GM12872 (cell line): Measurements from ENCODE around the gene PABPN1L.

Experiments
- TF ChIP-seq, protein P1 (sequence below): IDR thresholded peaks from 3 replicates; pipeline ENCODE4 v1.5.1; 2011; ENCODE audit warnings: low read depth, mild to moderate bottlenecking, low read length, moderate library complexity; ENCODE audit not compliant: insufficient read depth

Gene PABPN1L, protein sequence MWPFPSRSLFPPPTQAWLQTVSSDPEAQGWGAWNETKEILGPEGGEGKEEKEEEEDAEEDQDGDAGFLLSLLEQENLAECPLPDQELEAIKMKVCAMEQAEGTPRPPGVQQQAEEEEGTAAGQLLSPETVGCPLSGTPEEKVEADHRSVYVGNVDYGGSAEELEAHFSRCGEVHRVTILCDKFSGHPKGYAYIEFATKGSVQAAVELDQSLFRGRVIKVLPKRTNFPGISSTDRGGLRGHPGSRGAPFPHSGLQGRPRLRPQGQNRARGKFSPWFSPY

DNA sequence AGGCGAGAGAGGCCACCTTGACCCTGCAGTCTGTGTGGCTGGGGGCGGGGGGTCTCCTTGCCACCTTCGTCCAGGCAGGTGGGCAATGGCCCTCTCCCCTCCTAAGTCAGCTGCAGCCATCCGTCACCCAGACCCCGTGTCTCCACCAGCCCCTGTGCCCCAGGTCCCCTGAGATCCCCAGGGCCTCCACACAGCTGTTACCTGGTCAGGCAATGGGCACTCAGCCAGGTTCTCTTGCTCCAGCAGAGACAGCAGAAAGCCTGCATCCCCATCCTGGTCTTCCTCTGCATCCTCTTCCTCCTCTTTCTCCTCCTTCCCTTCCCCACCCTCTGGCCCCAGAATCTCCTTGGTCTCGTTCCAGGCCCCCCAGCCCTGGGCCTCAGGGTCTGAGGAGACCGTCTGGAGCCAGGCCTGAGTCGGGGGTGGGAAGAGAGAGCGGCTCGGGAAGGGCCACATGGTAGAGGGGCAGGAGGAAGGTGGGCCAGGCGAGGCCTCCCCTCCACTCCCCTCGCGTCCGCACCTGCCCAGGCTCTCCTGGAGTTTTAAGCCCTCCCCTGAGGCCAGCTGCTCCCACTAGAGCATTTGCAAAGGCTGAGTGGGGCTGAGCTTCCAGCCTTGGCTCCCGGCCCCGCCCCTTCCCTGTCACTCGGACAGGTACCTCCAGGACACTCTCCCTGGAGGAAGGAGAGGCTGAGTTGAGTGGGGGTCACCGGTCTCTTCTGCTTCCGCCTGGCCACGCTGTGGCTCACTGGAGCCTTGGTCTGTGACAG is at the start of gene PABPN1L:
Gene PABPN1L (minus strand): TSS at position 510 of the 770 bp plus-strand sequence. CDS start 54 bp downstream, at position 456.
- TF ChIP-seq, protein P1, sequence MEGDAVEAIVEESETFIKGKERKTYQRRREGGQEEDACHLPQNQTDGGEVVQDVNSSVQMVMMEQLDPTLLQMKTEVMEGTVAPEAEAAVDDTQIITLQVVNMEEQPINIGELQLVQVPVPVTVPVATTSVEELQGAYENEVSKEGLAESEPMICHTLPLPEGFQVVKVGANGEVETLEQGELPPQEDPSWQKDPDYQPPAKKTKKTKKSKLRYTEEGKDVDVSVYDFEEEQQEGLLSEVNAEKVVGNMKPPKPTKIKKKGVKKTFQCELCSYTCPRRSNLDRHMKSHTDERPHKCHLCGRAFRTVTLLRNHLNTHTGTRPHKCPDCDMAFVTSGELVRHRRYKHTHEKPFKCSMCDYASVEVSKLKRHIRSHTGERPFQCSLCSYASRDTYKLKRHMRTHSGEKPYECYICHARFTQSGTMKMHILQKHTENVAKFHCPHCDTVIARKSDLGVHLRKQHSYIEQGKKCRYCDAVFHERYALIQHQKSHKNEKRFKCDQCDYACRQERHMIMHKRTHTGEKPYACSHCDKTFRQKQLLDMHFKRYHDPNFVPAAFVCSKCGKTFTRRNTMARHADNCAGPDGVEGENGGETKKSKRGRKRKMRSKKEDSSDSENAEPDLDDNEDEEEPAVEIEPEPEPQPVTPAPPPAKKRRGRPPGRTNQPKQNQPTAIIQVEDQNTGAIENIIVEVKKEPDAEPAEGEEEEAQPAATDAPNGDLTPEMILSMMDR = no peak

DNA sequence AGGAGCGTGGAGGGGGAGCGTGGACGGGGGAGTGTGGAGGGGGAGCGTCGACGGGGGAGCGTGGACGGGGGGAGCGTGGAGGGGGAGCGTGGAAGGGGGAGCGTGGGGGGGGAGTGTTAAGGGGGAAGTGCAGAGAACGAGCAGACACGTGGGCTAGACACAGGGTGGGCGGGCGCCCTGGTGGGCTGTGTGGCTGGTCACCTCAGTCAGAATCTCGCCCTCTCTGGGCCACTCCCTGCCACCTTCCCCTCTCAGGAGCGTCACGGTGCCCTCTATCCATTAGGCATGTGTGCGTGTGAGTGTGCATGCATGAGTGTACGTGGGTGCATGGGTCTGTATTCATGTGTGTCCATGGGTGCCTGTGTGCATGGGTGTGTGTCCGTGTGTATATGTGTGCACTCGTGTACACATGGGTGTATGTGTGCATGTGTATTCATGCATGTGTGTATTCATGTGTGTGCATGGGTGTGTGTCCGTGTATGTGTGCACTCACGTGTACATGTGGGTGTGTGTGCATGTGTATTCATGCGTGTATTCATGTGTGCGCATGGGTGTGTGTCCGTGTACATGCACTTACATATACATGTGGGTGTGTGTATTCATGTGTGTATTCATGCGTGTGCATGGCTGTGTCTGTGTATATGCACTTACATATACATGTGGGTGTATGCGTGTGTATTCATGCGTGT is 49.3 kb upstream of the PABPN1L start:
- TF ChIP-seq, protein P1 = no peak

DNA sequence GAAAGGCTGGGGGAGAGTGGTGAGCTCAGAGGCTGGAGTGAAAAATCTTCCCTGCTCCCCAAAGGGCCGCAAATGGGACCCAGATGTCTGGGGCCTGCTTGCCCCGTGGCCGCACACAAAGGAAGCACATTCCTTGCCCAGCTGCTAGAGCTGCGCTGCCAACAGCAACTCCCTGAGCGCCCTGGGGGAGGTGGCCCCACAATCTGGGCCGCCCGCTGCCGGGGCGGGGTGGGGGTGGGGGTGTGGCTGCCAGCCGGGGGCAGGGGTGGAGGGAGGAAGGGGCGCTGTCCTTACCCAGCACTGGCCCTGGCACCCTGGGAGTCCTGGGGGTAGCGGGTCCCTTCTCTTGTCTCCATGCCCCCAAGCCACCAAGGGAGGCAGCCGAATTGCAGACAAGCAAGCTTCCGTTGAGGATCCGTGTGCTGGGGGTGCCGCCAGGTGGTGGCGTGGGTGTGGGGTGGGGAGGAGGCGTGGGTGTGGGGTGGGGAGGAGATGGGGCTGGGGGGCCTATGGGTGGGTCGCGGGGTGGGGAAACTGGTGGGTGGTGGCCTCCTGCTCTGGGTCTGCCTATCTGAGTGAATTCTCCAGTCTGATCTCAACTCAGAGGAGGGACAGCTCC is 48.4 kb upstream of the PABPN1L start:
- TF ChIP-seq, protein P1 = no peak

DNA sequence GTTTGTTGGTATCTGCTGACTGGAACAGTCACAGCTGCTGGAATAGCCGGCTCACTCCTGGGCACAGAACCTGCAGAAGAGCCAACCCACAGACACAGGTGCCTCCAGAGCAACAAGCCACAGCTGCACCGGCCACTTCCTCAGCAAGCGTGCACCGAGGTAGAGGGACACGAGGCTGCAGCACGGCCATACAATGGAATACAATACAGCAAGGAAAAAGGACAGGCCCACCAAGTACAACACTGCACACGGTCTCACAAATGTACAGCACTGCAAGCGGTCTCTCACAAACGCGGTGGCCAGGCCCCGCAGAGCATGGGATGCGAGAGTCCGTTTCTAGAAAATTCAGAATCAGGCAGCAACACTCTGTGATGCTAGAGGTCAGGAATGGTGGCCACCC is 47.4 kb upstream of the PABPN1L start:
- TF ChIP-seq, protein P1 = no peak

DNA sequence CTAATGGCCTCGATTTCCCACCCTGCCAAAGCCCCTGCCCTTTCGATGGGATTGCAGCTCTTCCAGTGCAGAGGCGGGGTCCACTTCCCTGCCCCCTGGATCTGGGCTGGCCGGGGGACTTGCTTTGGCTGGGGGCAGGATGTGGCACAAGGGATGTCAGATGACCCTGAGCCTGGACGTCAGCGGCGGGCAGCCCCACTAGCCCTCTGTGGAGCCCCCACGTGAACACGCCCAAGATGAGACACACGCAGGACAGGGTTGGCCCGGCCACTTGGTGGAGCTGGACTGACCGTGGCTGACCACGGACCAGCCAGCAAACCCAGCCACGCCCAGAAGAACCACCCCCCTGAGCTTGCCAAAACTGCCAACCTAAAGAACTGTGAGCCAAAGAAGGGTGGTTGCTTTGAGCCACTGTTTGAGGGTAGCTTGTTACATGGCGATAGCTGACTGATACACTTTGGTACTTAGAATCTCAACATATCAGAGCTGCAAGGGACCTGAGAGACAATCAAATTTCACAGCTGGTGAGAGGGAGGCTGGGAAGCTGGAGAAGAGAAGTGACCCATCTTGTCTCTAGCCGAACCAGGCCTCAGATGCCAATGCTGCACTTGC is 46.6 kb upstream of the PABPN1L start:
- TF ChIP-seq, protein P1 = no peak

DNA sequence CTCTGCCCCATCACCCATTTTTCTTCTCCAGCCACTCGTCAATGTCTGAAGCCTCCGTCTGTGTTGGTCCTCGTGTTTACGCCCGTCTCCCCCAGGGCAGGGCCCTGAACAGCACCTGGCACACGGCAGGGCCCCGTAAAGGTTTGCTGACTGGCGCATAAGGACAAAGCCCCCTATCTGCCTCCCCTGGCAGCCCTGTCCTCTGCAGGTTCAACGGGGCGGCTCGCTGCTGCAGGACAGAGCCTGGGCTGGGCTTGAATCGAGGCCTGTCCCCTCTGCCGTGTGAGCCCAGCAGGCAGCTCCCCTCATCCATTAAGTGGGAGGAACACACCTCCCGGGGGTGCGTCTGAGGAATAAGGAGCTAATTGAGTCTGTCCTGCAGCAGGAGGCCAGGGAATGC is 46.1 kb upstream of the PABPN1L start:
- TF ChIP-seq, protein P1 = no peak
